GM12872 (cell line): ENCODE results near the gene C2CD4C.

ENCODE experiments used
- TF ChIP-seq, protein P1 (sequence below): IDR thresholded peaks from 3 replicates; pipeline ENCODE4 v1.5.1; 2011; ENCODE audit warnings: low read depth, mild to moderate bottlenecking, low read length, moderate library complexity; ENCODE audit not compliant: insufficient read depth

The C2CD4C gene

DNA sequence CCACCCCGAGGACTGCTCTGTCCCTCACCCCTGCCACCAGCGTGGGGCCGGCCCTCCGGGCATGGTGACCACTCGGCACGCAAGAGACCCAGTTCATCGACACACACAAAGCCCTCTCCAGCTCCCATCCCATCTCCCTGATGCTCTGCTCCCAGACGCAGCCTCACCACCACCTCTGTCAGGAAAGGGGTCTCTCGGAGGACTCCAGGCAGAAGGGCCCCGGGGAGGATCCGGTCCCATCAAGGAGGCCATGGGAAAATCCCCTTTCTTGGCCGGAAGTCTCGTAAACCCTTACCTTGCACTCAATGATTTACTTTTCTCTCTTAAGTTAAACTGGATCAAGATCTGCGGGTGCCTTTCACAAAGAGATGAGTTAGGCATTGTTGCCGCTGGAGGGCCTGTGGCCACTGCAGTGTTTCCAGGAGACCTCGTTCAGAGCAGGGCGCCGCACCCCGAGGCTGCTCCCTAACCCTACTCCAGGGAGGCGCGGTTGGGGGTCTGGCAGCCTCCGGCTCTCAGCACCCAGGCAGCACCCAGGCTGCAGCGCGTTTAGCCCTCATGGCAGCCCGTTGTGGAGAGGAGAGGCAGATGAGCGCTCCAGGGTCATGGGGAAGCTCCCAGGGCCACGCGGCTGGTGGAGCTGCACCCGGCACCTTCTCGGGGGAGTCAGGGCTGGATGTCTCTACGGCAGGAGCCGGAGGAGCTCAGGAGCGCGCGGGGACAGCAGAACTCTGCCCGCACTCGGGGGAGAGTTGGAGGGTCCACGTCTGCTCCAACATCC, 31.0 kb downstream of the C2CD4C start:
- TF ChIP-seq, protein P1, sequence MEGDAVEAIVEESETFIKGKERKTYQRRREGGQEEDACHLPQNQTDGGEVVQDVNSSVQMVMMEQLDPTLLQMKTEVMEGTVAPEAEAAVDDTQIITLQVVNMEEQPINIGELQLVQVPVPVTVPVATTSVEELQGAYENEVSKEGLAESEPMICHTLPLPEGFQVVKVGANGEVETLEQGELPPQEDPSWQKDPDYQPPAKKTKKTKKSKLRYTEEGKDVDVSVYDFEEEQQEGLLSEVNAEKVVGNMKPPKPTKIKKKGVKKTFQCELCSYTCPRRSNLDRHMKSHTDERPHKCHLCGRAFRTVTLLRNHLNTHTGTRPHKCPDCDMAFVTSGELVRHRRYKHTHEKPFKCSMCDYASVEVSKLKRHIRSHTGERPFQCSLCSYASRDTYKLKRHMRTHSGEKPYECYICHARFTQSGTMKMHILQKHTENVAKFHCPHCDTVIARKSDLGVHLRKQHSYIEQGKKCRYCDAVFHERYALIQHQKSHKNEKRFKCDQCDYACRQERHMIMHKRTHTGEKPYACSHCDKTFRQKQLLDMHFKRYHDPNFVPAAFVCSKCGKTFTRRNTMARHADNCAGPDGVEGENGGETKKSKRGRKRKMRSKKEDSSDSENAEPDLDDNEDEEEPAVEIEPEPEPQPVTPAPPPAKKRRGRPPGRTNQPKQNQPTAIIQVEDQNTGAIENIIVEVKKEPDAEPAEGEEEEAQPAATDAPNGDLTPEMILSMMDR, result no peak

DNA sequence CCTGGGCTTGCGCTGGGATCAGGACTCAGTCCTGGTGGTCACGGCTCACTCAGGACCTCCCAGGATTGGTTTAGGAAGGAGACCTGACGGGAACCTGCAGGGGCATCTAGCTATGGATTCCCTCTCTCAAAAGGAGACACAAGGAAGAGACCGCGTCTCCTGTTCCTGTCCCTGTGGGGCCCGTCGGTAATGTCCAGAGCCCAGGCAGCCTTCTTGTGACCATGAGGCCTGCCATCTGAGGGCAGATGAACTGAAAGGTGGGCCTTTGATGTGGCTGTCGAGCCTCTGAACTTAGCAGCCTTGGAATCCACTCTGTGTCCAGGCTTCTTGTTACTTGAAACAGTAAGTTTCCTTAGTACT, 32.9 kb downstream of the C2CD4C start:
- TF ChIP-seq, protein P1, result no peak

DNA sequence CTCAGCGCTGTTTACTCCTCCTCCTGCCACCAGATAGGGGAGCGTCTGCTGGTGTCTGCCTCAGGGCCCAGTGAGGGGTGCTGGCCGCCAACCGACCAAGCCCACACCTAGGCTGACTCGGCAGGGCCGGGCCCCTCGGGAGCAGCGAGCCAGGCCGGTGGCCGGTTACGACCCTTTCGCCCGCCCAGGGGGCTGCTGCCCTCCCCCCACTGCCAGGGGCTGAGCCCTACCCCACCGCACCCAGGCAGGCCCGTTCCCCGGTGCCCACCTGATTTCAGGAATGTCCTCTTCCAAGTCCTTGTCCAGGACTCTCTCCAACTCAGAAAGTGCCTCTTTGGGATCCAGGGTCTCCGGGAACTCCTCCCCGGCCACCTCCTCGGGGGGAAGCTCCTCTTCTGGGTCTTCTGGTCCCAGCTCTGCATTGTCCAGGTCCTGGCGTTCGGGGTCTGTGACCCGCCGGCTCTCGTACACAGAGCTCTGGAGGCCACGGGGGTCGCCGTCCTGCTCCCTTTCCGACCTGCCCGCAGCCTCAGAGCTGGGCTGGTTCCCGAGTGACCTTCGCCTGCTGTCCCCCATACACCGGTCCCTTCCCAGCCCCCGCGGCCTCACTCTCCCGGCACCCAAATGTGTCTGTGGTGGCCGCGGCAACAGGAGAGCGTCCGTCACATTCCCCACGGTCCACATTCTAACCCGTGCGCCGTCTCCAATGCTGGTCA, 33.4 kb downstream of the C2CD4C start:
- TF ChIP-seq, protein P1, result no peak

DNA sequence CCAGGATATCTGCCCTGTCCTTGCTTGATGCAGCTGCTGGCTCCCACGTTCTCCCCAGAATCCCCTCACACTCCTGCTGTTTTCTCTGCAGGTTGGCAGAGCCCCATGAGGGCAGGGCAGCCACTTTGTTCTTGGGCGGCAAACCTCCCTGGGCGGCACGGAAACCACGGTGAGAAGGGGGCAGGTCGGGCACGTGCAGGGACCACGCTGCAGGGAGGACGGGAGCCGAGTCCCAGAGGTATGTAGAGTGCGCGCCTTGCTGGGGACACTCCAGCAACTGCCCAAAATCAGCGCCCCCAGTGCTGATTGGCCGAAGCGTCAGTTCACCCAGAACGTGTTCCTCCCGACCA, 34.1 kb downstream of the C2CD4C start:
- TF ChIP-seq, protein P1, result no peak

DNA sequence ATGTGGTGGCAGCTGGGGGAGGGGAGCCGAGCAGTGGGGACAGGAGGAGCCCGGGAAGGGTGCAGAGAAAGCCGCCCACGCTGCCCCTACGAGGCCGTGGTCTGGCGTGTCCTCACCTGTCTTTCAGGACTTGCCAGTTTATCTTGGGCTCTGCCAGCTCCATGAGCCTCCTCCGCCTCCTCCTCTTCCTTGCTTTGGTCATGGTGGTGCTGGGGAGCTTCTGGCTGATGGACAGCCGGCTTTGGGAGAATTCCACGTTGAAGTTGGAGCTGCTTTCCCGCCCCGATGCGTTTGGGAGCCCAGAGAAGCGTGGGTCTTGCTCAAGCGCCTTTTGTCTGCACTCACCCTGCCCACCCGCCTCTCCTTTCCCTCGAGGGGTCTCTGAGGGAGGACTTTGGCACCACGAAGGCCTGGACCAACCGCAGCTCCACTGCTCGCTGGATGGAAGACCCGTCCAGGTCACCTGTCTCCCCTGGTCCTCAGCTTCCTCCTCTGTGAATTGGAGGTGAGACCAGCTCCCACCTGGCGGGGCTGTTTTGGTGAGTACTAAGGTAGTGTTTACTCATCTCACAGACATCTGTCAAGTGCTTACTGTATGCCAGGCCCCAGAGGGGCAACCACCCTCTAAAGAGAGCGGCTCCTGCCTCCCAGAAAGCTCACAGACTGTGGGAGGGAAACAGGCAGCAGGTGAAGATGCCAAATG, 34.6 kb downstream of the C2CD4C start:
- TF ChIP-seq, protein P1, result no peak

DNA sequence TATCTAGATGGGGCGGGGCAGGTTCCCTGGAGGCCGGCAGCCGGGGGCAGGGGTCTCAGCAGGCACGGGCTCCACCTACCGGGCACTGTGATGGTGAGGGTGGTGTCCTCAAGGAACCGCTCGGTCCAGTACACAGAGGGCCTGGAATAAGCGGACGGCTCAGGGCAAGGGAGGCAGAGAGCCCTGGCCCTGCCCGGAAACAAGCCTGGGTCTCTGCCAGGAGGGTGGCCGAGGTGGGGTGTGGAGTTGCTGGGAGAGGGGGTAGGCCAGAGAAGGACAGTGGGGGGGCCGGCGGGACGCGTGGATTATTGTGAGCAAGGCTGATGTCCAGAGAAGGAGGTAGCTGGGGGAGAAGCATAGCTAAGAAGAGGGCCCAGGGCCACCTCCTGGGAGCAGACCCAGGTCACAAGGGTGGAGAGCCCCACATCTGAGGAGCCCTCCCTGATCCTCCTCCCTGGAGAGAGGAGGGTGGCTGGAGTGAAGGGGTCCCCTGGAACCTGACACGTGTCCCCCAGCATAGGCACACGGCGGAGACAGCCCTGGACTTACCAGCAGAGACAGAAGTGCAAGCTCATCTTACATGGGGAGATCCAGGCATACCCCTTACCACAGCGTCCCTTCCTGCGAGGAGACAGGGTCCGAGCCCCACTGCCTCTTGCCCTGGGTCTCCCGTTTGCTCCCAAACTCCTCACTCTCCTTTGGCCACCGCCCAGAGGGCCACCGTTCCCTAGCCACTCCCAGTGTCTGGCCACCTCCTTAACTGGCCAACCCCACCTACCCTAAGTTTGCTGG, 35.4 kb downstream of the C2CD4C start:
- TF ChIP-seq, protein P1, result no peak
